ENCODE results near the gene SGMS1. TPM values are rescaled to one million over a fixed set of nuclear protein-coding genes. Genes with fewer than 3 reads are reported as not detected.

The SGMS1 gene
- total and polyA plus RNA-seq, 2 experiments from 2014 or later, result 15.0 to 34.7 TPM

DNA sequence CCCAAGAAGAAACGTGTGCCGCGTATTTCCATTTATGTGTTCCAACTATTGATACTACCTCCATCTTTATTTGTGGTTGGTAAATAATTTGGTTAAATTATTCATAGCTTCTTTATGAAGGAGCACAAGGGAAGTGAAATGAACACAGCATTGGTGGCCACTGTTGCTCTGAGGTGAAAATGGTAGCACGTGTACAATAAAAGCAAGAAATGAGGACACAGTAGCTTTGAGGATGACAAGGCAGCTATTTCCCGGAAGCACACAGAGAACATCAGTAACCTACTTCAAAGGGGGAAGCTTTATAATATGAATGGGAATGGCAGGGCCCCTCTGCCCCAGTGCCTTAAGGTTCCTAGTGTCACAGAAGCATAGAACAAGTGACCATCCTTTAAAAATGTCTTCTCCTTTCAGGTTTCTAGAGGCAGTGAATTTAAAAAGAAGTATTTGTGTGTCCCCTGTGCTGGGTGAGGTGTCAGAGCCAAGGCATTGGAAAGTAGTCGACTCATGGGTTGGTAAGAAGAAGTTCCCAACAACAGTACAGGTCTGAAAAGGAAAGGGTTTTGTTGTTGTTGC, 78.8 kb downstream of the SGMS1 start:
- H3K4me2 ChIP-seq, result peak overlapping the region; percentile 53

More for the DNA sequence above, 78.8 kb downstream of the SGMS1 start:
- Histone ChIP-seq H3K36me3 (ENCODE audit: insufficient read depth) (no peaks in the 10 kb centered on the region), H2AFZ (no peak overlapping the region), H3F3A (replicated peaks; ENCODE audit: low read depth) (no peaks in the 10 kb centered on the region), H3K4me1 (ENCODE audit: insufficient read depth) (peaks cover 11% of the 10 kb centered on the region), H4K20me1 (replicated peaks; ENCODE audit: insufficient read depth) (no peaks in the 10 kb centered on the region), H3K27ac (ENCODE audit: low read depth) (peak overlapping the region; percentile 24; the same call in 1 of the 2 replicates), H3K27me3 (ENCODE audit: insufficient read depth) (no peaks in the 10 kb centered on the region), H3K9me2 (ENCODE audit: insufficient read depth) (0 out of 2 replicates have a peak, but pooled peaks cover 2% of the 10 kb centered on the region), H3K4me3 (no peak overlapping the region), H3K79me2 (replicated peaks; ENCODE audit: insufficient read depth) (peaks cover 92% of the 10 kb centered on the region)
- Mint-ChIP-seq H3K4me3 (no peak overlapping the region), H3K4me1 (peaks cover 37% of the 10 kb centered on the region), H3K27me3 (ENCODE audit: insufficient read depth, low read depth, poor library complexity) (peaks cover 12% of the 10 kb centered on the region), H3K9me3 (peaks cover 21% of the 10 kb centered on the region; the same call in 2 of the 3 replicates), H3K36me3 (ENCODE audit: low read depth) (peaks cover 28% of the 10 kb centered on the region), H3K27ac (peak overlapping the region; percentile 69)
- DNase-seq (ENCODE audit: low spot score), result no peak
- TF ChIP-seq EZH2 (IDR thresholded peaks at IDR 0.05; ENCODE audit: low read depth, unreplicated experiment) (no peak), STAT1 (IDR thresholded peaks at IDR 0.05; ENCODE audit: unreplicated experiment) (no peak), EZH2phosphoT487 (IDR thresholded peaks at IDR 0.05; ENCODE audit: unreplicated experiment) (no peak), REST (IDR thresholded peaks at IDR 0.05; ENCODE audit: unreplicated experiment) (no peak), CTCF (conservative IDR thresholded peaks at IDR 0.05; ENCODE audit: low read depth in 2 of 2) (no peak)
- TF ChIP-seq, protein P1, sequence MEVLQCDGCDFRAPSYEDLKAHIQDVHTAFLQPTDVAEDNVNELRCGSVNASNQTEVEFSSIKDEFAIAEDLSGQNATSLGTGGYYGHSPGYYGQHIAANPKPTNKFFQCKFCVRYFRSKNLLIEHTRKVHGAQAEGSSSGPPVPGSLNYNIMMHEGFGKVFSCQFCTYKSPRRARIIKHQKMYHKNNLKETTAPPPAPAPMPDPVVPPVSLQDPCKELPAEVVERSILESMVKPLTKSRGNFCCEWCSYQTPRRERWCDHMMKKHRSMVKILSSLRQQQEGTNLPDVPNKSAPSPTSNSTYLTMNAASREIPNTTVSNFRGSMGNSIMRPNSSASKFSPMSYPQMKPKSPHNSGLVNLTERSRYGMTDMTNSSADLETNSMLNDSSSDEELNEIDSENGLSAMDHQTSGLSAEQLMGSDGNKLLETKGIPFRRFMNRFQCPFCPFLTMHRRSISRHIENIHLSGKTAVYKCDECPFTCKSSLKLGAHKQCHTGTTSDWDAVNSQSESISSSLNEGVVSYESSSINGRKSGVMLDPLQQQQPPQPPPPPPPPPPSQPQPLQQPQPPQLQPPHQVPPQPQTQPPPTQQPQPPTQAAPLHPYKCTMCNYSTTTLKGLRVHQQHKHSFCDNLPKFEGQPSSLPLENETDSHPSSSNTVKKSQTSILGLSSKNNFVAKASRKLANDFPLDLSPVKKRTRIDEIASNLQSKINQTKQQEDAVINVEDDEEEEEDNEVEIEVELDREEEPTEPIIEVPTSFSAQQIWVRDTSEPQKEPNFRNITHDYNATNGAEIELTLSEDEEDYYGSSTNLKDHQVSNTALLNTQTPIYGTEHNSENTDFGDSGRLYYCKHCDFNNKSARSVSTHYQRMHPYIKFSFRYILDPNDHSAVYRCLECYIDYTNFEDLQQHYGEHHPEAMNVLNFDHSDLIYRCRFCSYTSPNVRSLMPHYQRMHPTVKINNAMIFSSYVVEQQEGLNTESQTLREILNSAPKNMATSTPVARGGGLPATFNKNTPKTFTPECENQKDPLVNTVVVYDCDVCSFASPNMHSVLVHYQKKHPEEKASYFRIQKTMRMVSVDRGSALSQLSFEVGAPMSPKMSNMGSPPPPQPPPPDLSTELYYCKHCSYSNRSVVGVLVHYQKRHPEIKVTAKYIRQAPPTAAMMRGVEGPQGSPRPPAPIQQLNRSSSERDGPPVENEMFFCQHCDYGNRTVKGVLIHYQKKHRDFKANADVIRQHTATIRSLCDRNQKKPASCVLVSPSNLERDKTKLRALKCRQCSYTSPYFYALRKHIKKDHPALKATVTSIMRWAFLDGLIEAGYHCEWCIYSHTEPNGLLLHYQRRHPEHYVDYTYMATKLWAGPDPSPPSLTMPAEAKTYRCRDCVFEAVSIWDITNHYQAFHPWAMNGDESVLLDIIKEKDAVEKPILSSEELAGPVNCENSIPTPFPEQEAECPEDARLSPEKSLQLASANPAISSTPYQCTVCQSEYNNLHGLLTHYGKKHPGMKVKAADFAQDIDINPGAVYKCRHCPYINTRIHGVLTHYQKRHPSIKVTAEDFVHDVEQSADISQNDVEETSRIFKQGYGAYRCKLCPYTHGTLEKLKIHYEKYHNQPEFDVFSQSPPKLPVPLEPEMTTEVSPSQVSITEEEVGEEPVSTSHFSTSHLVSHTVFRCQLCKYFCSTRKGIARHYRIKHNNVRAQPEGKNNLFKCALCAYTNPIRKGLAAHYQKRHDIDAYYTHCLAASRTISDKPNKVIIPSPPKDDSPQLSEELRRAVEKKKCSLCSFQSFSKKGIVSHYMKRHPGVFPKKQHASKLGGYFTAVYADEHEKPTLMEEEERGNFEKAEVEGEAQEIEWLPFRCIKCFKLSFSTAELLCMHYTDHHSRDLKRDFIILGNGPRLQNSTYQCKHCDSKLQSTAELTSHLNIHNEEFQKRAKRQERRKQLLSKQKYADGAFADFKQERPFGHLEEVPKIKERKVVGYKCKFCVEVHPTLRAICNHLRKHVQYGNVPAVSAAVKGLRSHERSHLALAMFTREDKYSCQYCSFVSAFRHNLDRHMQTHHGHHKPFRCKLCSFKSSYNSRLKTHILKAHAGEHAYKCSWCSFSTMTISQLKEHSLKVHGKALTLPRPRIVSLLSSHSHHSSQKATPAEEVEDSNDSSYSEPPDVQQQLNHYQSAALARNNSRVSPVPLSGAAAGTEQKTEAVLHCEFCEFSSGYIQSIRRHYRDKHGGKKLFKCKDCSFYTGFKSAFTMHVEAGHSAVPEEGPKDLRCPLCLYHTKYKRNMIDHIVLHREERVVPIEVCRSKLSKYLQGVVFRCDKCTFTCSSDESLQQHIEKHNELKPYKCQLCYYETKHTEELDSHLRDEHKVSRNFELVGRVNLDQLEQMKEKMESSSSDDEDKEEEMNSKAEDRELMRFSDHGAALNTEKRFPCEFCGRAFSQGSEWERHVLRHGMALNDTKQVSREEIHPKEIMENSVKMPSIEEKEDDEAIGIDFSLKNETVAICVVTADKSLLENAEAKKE (CRISPR knock-in tag; IDR thresholded peaks at IDR 0.05), result no peak
- ATAC-seq, result no peak
